GM10248 (cell line): Measurements from ENCODE around the gene PIP5K1B.

ENCODE experiments used
- CTCF ChIA-PET: fragments of 300-600 bp; sonication (Branson Sonifier 250); formaldehyde crosslinking; extraction: SDS; loops from one replicate; lab custom pipeline; 2021; ENCODE audit warnings: antibody characterized with exemption; lab: Yijun Ruan, JAX
- POLR2A ChIA-PET: fragments of 350-650 bp; sonication (Branson Sonifier 250); formaldehyde crosslinking; extraction: SDS; loops from one replicate; lab custom pipeline; 2020; ENCODE audit warnings: antibody characterized with exemption; lab: Yijun Ruan, JAX
- DNase-seq: peaks from one replicate; pipeline ENCODE4 v3.0.0; 2012; ENCODE audit errors: extremely low spot score
- CTCF ChIP-seq: IDR thresholded peaks from 2 replicates; pipeline ENCODE4 v1.5.1; 2012; ENCODE audit warnings: mild to moderate bottlenecking, low read depth; ENCODE audit errors: extremely low read depth, missing control alignments, control extremely low read depth

PIP5K1B gene

GRCh38 chr9:68719847-68720246 is 14.8 kb downstream of the PIP5K1B start:
- ChIA-PET POLR2A (interaction anchor here (1.6 kb wide), 1 partner anchor 9 kb away, joined by 4 read pairs; no protein-coding TSS in a partner anchor), CTCF (interaction anchor here (1.0 to 2.8 kb wide), 4 partner anchors 9 to 53 kb away, joined by 4 to 14 read pairs (median 4); partner anchors contain the start of gene PIP5K1B)
- TF ChIP-seq CTCF = no peak

GRCh38 chr9:68720656-68721313 is 15.7 kb downstream of the PIP5K1B start:
- no peak for DNase-seq
- ChIA-PET POLR2A (interaction anchor here (1.6 kb wide), 1 partner anchor 8 kb away, joined by 4 read pairs; no protein-coding TSS in a partner anchor), CTCF (interaction anchor here (1.2 to 2.8 kb wide), 3 partner anchors 8 to 54 kb away, joined by 4 to 14 read pairs (median 4); no protein-coding TSS in a partner anchor)
- no peak for TF ChIP-seq CTCF

More at GRCh38 chr9:68719847-68720246, 14.8 kb downstream of the PIP5K1B start:
- DNase-seq = no peak

DNA sequence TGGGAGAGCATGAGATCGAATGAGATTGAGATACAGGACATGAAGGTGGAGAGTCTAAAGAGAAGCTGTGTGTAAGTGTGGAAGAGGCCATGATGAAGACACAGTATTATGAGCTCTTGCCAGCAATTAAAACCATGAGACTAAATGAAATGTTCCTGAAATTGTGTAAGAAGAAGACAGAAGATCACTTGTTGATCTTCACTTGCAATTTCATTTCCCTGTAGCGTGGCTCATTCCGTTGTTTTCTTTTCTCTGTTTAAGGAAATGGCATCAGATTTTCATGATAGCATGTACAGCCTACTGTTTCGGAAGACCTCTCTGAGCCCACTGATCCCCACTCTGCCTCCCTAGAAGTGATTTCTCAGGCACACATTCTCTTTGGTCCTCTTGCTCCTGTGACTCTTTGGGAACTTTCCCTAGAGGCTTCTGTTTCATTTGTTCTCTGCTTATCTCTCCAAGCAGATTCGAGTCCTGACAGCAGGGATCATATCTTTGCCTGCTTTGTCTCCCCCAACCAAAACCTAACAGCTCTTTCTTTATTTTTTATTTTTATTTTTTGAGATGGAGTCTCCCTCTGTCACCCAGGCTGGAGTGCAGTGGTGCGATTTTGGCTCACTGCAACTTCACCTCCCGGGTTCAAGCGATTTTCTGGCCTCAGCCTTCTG is 16.8 kb downstream of the PIP5K1B start:
- no peak for TF ChIP-seq CTCF
- DNase-seq = no peak
- POLR2A ChIA-PET = no interaction called here
- CTCF ChIA-PET = interaction anchor here (1.2 to 1.7 kb wide), 2 partner anchors 21 to 47 kb away, joined by 3 read pairs; no protein-coding TSS in a partner anchor

GRCh38 chr9:68725070-68725469 is 20.0 kb downstream of the PIP5K1B start:
- TF ChIP-seq CTCF = no peak
- ChIA-PET CTCF (no interaction called here), POLR2A (no interaction called here)
- DNase-seq = no peak

DNA sequence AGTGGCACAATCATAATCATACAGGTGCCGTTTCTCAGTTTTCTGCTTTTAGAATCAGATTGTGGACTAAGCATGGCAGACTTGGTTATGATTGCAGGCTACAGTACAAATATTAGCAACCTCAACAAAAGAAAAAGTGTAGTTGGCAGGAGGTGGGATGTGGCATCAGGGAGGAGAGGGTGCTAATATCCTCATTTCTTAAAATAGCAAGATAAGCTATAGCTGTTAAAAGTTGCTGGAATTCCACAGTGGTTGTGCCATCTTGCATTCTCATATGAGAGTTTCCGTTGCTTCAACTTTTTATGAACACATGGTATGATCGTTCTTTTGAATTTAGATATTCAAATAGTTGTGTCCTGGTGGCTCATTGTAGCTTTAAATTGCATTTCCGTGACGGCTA is 21.4 kb downstream of the PIP5K1B start:
- no peak for TF ChIP-seq CTCF
- POLR2A ChIA-PET = no interaction called here

DNA sequence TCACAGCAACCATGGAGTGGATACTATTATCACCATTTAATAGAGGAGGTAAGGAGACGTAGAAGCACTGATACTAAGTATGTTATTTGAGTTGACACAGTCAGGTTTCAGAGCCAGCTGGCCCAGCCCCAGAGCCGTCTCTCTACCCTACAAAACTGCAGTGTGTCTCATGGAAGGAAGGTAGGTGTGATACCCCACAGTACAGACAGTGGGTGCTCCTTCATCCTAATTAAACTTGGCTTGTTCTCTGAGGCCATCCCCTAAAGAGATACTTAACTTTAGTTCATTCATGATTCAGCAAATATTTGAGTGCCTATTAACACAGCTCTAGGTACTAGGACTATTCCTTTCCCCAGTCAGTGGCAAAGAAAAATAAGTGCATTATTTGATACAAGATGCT is 22.6 kb downstream of the PIP5K1B start:
- ChIA-PET CTCF (interaction anchor here (1.1 to 1.9 kb wide), 7 partner anchors 10 to 144 kb away, joined by 3 to 9 read pairs (median 4); partner anchors contain the start of gene PIP5K1B), POLR2A (no interaction called here)
- no peak for TF ChIP-seq CTCF
- DNase-seq = no peak

More for the DNA sequence above, 21.4 kb downstream of the PIP5K1B start:
- no peak for DNase-seq
- CTCF ChIA-PET = no interaction called here
